GM21576 (cell line): ENCODE measurements around the gene NKRF.
"Not testable (repeated sequence)": the region's sequence is repeated elsewhere in the genome, so short reads cannot be mapped to it uniquely, and the experiment has no call there.

Source experiments
- ATAC-seq: cut with Tn5 transposase; IDR thresholded peaks from one replicate; pipeline ENCODE4 v1.9.1; 2021; ENCODE audit warnings: mild to moderate bottlenecking, moderate library complexity; ENCODE audit not compliant: unreplicated experiment

The NKRF gene

GRCh38 chrX:119606280-119607017 is at the start of gene NKRF:
NKRF (minus strand) TSS chrX:119606424.
- ATAC-seq: peak; percentile 65

GRCh38 chrX:119655125-119655524 is 48.9 kb upstream of the NKRF start:
- ATAC-seq: no peak

GRCh38 chrX:119654112-119654531 is 47.9 kb upstream of the NKRF start:
- ATAC-seq: no peak

GRCh38 chrX:119648421-119648775 is 42.2 kb upstream of the NKRF start:
- ATAC-seq: peak; percentile 7

GRCh38 chrX:119647552-119648420 is 41.6 kb upstream of the NKRF start:
- ATAC-seq: peak; percentile 90

GRCh38 chrX:119647089-119647488 is 40.9 kb upstream of the NKRF start:
- no peak for ATAC-seq

- no peak for ATAC-seq
These were observed 40.3 kb upstream of the NKRF start for GRCh38 chrX:119646515-119646914.

- no peak for ATAC-seq
These were observed 37.5 kb upstream of the NKRF start for GRCh38 chrX:119643696-119644095.

- ATAC-seq: no peak
These were observed 34.5 kb upstream of the NKRF start for GRCh38 chrX:119640731-119641170.

- ATAC-seq: peak; percentile 62
These were observed 32.7 kb upstream of the NKRF start for GRCh38 chrX:119638725-119639471.

GRCh38 chrX:119637421-119637820 is 31.2 kb upstream of the NKRF start:
- not testable (repeated sequence) for ATAC-seq

- peak; percentile 49 for ATAC-seq
These were observed 30.2 kb upstream of the NKRF start for GRCh38 chrX:119636419-119636818.

GRCh38 chrX:119635799-119636198 is 29.6 kb upstream of the NKRF start:
- peak; percentile 4 for ATAC-seq

GRCh38 chrX:119635179-119635578 is 29.0 kb upstream of the NKRF start:
- no peak for ATAC-seq

GRCh38 chrX:119625843-119626242 is 19.6 kb upstream of the NKRF start:
- ATAC-seq: no peak

GRCh38 chrX:119624951-119625668 is 18.9 kb upstream of the NKRF start:
- no peak for ATAC-seq

GRCh38 chrX:119624417-119624816 is 18.2 kb upstream of the NKRF start:
- no peak for ATAC-seq

GRCh38 chrX:119622356-119623232 is 16.4 kb upstream of the NKRF start:
- ATAC-seq: no peak

- ATAC-seq: no peak
These were observed 12.2 kb upstream of the NKRF start for GRCh38 chrX:119618439-119618838.
